MM.1S (cell line): ENCODE measurements around the gene DCUN1D3.
"Not testable (repeated sequence)": the region's sequence is repeated elsewhere in the genome, so short reads cannot be mapped to it uniquely, and the experiment has no call there.

Experiments used
- DNase-seq: peaks from one replicate; pipeline ENCODE4 v3.0.0-alpha.2; 2015
- H2AFZ ChIP-seq: fragments of 300-600 bp; sonication (generic); 2 replicates; pipeline ENCODE4 v1.6.0; 2016; ENCODE audit warnings: antibody characterized with exemption, low read length
- H3F3A ChIP-seq: fragments of 300-600 bp; sonication (generic); 2 replicates; pipeline ENCODE4 v1.6.1; 2016; ENCODE audit warnings: mild to moderate bottlenecking, antibody characterized with exemption, low read length, moderate library complexity, mixed read lengths; ENCODE audit not compliant: insufficient read depth
- H3K27ac ChIP-seq: fragments of 300-600 bp; sonication (generic); 2 replicates; pipeline ENCODE4 v1.5.1; 2016; ENCODE audit warnings: mild to moderate bottlenecking, low read length
- H3K27me3 ChIP-seq: fragments of 300-600 bp; sonication (generic); replicated peaks from 2 replicates; pipeline ENCODE4 v1.6.0; 2016; ENCODE audit warnings: low read length; ENCODE audit not compliant: insufficient read depth
- H3K36me3 ChIP-seq: fragments of 300-600 bp; sonication (generic); replicated peaks from 2 replicates; pipeline ENCODE4 v1.6.1; 2016; ENCODE audit warnings: mild to moderate bottlenecking, low read length, mixed read lengths; ENCODE audit not compliant: insufficient read depth
- H3K4me1 ChIP-seq: fragments of 300-600 bp; sonication (generic); 2 replicates; pipeline ENCODE4 v1.6.1; 2016; ENCODE audit warnings: low read length, mixed read lengths
- H3K4me2 ChIP-seq: fragments of 300-600 bp; sonication (generic); 2 replicates; pipeline ENCODE4 v1.6.0; 2016; ENCODE audit warnings: low read depth, low read length
- H3K4me3 ChIP-seq: fragments of 300-600 bp; sonication (generic); 2 replicates; pipeline ENCODE4 v1.5.1; 2016; ENCODE audit warnings: low read length, mixed read lengths
- H3K79me2 ChIP-seq: fragments of 300-600 bp; sonication (generic); 2 replicates; pipeline ENCODE4 v1.6.1; 2016; ENCODE audit warnings: mixed run types, low read length, mixed read lengths
- H3K9ac ChIP-seq: fragments of 300-600 bp; sonication (generic); 2 replicates; pipeline ENCODE4 v1.6.1; 2016; ENCODE audit warnings: low read length, mixed read lengths
- H3K9me2 ChIP-seq: fragments of 300-600 bp; sonication (generic); replicated peaks from 2 replicates; pipeline ENCODE4 v1.6.1; 2016; ENCODE audit warnings: mild to moderate bottlenecking, low read length, mixed read lengths; ENCODE audit not compliant: insufficient read depth
- H3K9me3 ChIP-seq: fragments of 300-600 bp; sonication (generic); replicated peaks from 2 replicates; pipeline ENCODE4 v1.6.1; 2016; ENCODE audit warnings: mild to moderate bottlenecking, low read length, mixed read lengths; ENCODE audit not compliant: insufficient read depth
- H4K20me1 ChIP-seq: fragments of 300-600 bp; sonication (generic); 2 replicates; pipeline ENCODE4 v1.6.1; 2016; ENCODE audit warnings: mild to moderate bottlenecking, low read length, moderate library complexity, mixed read lengths; ENCODE audit not compliant: insufficient read depth
- CTCF ChIP-seq: fragments of 300-600 bp; sonication (generic); IDR thresholded peaks from 2 replicates; pipeline ENCODE4 v1.5.1; 2016; ENCODE audit warnings: antibody characterized with exemption, low read length, mixed read lengths
- EZH2 ChIP-seq: fragments of 300-600 bp; sonication (generic); optimal IDR thresholded peaks from 2 replicates; pipeline ENCODE3; 2017; ENCODE audit warnings: low read depth, mild to moderate bottlenecking, antibody characterized with exemption, low read length, mixed read lengths
- EZH2phosphoT487 ChIP-seq: fragments of 300-600 bp; sonication (generic); IDR thresholded peaks from 2 replicates; pipeline ENCODE4 v1.6.1; 2018; ENCODE audit warnings: antibody characterized with exemption, low read length

DCUN1D3 gene

GRCh38 chr16:20946015-20946629 lies 46.0 kb upstream of the DCUN1D3 start:
- Histone ChIP-seq H3K9me3 (no peaks in the 10 kb centered on the region), H3K9me2 (no peaks in the 10 kb centered on the region), H2AFZ (no peak overlapping the region), H3K27ac (no peak overlapping the region), H3K4me2 (no peak overlapping the region), H3K79me2 (no peaks in the 10 kb centered on the region), H3K27me3 (0 out of 2 replicates have a peak, but pooled peaks cover 4% of the 10 kb centered on the region), H3F3A (peaks cover 9% of the 10 kb centered on the region), H3K36me3 (no peaks in the 10 kb centered on the region), H3K9ac (no peak overlapping the region), H3K4me3 (no peak overlapping the region), H3K4me1 (peaks cover 6% of the 10 kb centered on the region), H4K20me1 (no peaks in the 10 kb centered on the region)
- DNase-seq = no peak
- no peak for TF ChIP-seq CTCF
- no peak for TF ChIP-seq EZH2phosphoT487
- TF ChIP-seq EZH2 = no peak

- not testable (repeated sequence) for H2AFZ ChIP-seq, H3K4me1 ChIP-seq
Observed at GRCh38 chr16:20945575-20945875, 45.4 kb upstream of the DCUN1D3 start.

GRCh38 chr16:20944861-20945574 lies 44.9 kb upstream of the DCUN1D3 start:
- H3K4me1 ChIP-seq = peaks cover 6% of the 10 kb centered on the region
- no peaks in the 10 kb centered on the region for H4K20me1 ChIP-seq
- no peaks in the 10 kb centered on the region for H3K9me2 ChIP-seq
- TF ChIP-seq EZH2 = no peak
- no peak for TF ChIP-seq CTCF
- TF ChIP-seq EZH2phosphoT487 = no peak
- no peaks in the 10 kb centered on the region for H3K79me2 ChIP-seq
- H3K27ac ChIP-seq = no peak overlapping the region
- H3K27me3 ChIP-seq = no peaks in the 10 kb centered on the region
- no peaks in the 10 kb centered on the region for H3K36me3 ChIP-seq
- H2AFZ ChIP-seq = no peak overlapping the region
- H3K9me3 ChIP-seq = no peaks in the 10 kb centered on the region
- H3F3A ChIP-seq = peaks cover 9% of the 10 kb centered on the region
- no peak overlapping the region for H3K9ac ChIP-seq
- H3K4me3 ChIP-seq = no peak overlapping the region
- peak; percentile 20 for DNase-seq
- no peak overlapping the region for H3K4me2 ChIP-seq

More at GRCh38 chr16:20945575-20945875, 45.4 kb upstream of the DCUN1D3 start:
- H3K9me3 ChIP-seq, H3K27ac ChIP-seq, H4K20me1 ChIP-seq, H3K4me3 ChIP-seq, H3F3A ChIP-seq, DNase-seq, H3K9me2 ChIP-seq, H3K9ac ChIP-seq, H3K4me2 ChIP-seq, H3K79me2 ChIP-seq, H3K36me3 ChIP-seq, H3K27me3 ChIP-seq: not testable (repeated sequence)

GRCh38 chr16:20942256-20942655 lies 42.1 kb upstream of the DCUN1D3 start:
- Histone ChIP-seq H3F3A (peaks cover 9% of the 10 kb centered on the region), H4K20me1 (no peaks in the 10 kb centered on the region), H3K4me3 (no peak overlapping the region), H2AFZ (no peak overlapping the region), H3K9me2 (no peaks in the 10 kb centered on the region), H3K27me3 (no peaks in the 10 kb centered on the region), H3K9me3 (no peaks in the 10 kb centered on the region), H3K4me2 (no peak overlapping the region), H3K36me3 (no peaks in the 10 kb centered on the region), H3K4me1 (peaks cover 6% of the 10 kb centered on the region), H3K9ac (no peak overlapping the region), H3K79me2 (no peaks in the 10 kb centered on the region), H3K27ac (no peak overlapping the region)
- DNase-seq = no peak
- TF ChIP-seq CTCF (no peak), EZH2 (no peak), EZH2phosphoT487 (no peak)
